GM23338 (cell line): ENCODE measurements around the gene PDCD1. TPM values are rescaled to one million over a fixed set of nuclear protein-coding genes. Genes with fewer than 3 reads are reported as not detected.
A peak's percentile ranks its signal among the peaks of the same experiment; 100 is the strongest.

Source experiments
- ATAC-seq: fragments of 200-7000 bp; cut with Tn5 transposase; 3 replicates; pipeline ENCODE4 v1.9.1; 2020
- DNase-seq: peaks from one replicate; pipeline ENCODE4 v3.0.0-alpha.2; 2015; ENCODE audit warnings: low spot score
- H2AFZ ChIP-seq: fragments of 200-600 bp; sonication (generic); 2 replicates; pipeline ENCODE4 v1.8.0; 2016; ENCODE audit warnings: antibody characterized with exemption, mild to moderate bottlenecking, moderate library complexity
- H3F3A ChIP-seq: fragments of 200-600 bp; sonication (generic); replicated peaks from 2 replicates; pipeline ENCODE4 v1.8.0; 2017; ENCODE audit warnings: antibody characterized with exemption, mixed run types, low read depth
- H3K27ac ChIP-seq: fragments of 200-600 bp; sonication (generic); 2 replicates; pipeline ENCODE4 v1.6.1; 2016; ENCODE audit warnings: low read depth
- H3K27me3 ChIP-seq: fragments of 200-600 bp; sonication (generic); 2 replicates; pipeline ENCODE4 v1.8.0; 2016; ENCODE audit warnings: mild to moderate bottlenecking, mixed run types, moderate library complexity; ENCODE audit not compliant: insufficient read depth
- H3K36me3 ChIP-seq: fragments of 200-600 bp; sonication (generic); 2 replicates; pipeline ENCODE4 v1.8.0; 2016; ENCODE audit warnings: mild to moderate bottlenecking; ENCODE audit not compliant: insufficient read depth
- H3K4me1 ChIP-seq: fragments of 200-600 bp; sonication (generic); 2 replicates; pipeline ENCODE4 v1.8.0; 2016; ENCODE audit warnings: mild to moderate bottlenecking, moderate library complexity; ENCODE audit not compliant: insufficient read depth
- H3K4me2 ChIP-seq: fragments of 200-600 bp; sonication (generic); 2 replicates; pipeline ENCODE4 v1.7.1; 2017; ENCODE audit warnings: mixed run types
- H3K4me3 ChIP-seq: fragments of 200-600 bp; sonication (generic); 2 replicates; pipeline ENCODE4 v1.6.1; 2016; ENCODE audit warnings: mixed run types
- H3K79me2 ChIP-seq: fragments of 200-600 bp; sonication (generic); replicated peaks from 2 replicates; pipeline ENCODE4 v1.8.0; 2017; ENCODE audit warnings: mild to moderate bottlenecking; ENCODE audit not compliant: insufficient read depth
- H3K9me2 ChIP-seq: fragments of 200-600 bp; sonication (generic); 2 replicates; pipeline ENCODE4 v1.8.0; 2017; ENCODE audit not compliant: insufficient read depth
- H4K20me1 ChIP-seq: fragments of 200-600 bp; sonication (generic); replicated peaks from 2 replicates; pipeline ENCODE4 v1.8.0; 2017; ENCODE audit warnings: mild to moderate bottlenecking; ENCODE audit not compliant: insufficient read depth
- H3K27ac Mint-ChIP-seq: 2 replicates; pipeline ENCODE4 v1.8.0; 2020; ENCODE audit warnings: inconsistent platforms, mild to moderate bottlenecking, moderate library complexity, mixed read lengths
- H3K27me3 Mint-ChIP-seq: 3 replicates; pipeline ENCODE4 v1.8.0; 2022; ENCODE audit warnings: low read depth, mild to moderate bottlenecking, moderate library complexity, mixed read lengths, inconsistent platforms; ENCODE audit not compliant: insufficient read depth, poor library complexity
- H3K36me3 Mint-ChIP-seq: 3 replicates; pipeline ENCODE4 v1.8.0; 2021; ENCODE audit warnings: low read depth, mild to moderate bottlenecking, inconsistent platforms, moderate library complexity, mixed read lengths
- H3K4me1 Mint-ChIP-seq: 3 replicates; pipeline ENCODE4 v1.8.0; 2020; ENCODE audit warnings: mild to moderate bottlenecking, inconsistent platforms, mixed read lengths
- H3K4me3 Mint-ChIP-seq: 3 replicates; pipeline ENCODE4 v1.8.0; 2021; ENCODE audit warnings: moderate library complexity, mild to moderate bottlenecking, inconsistent platforms, mixed read lengths
- H3K9me3 Mint-ChIP-seq: 3 replicates; pipeline ENCODE4 v1.8.0; 2020; ENCODE audit warnings: moderate library complexity, mild to moderate bottlenecking, inconsistent platforms, mixed read lengths
- CREB1 ChIP-seq: fragments of 250-450 bp; sonication (Bioruptor Pico); IDR thresholded peaks from 2 replicates; pipeline ENCODE4 v1.5.0; 2020; ENCODE audit warnings: low read depth, mild to moderate bottlenecking, moderate library complexity
- EZH2 ChIP-seq: fragments of 200-600 bp; sonication (generic); IDR thresholded peaks from one replicate; pipeline ENCODE4 v1.8.0; 2017; ENCODE audit warnings: antibody characterized with exemption, mild to moderate bottlenecking, low read depth; ENCODE audit not compliant: unreplicated experiment
- EZH2phosphoT487 ChIP-seq: fragments of 200-600 bp; sonication (generic); IDR thresholded peaks from one replicate; pipeline ENCODE4 v1.8.1; 2018; ENCODE audit warnings: antibody characterized with exemption; ENCODE audit not compliant: unreplicated experiment
- JUNB ChIP-seq: IDR thresholded peaks from one replicate; pipeline ENCODE4 v1.6.1; 2016; ENCODE audit warnings: antibody characterized with exemption; ENCODE audit not compliant: unreplicated experiment
- NANOG ChIP-seq: IDR thresholded peaks from 2 replicates; pipeline ENCODE4 v1.6.1; 2016; ENCODE audit warnings: antibody characterized with exemption, borderline replicate concordance
- STAT1 ChIP-seq: IDR thresholded peaks from one replicate; pipeline ENCODE4 v1.6.1; 2016; ENCODE audit warnings: antibody characterized with exemption; ENCODE audit not compliant: unreplicated experiment
- ZNF331 ChIP-seq: fragments of 250-450 bp; sonication (Bioruptor Pico); IDR thresholded peaks from 2 replicates; pipeline ENCODE4 v1.5.0; 2020; ENCODE audit warnings: low read depth, mild to moderate bottlenecking, moderate library complexity
- polyA plus RNA-seq: library from polyadenylated mRNA; unstranded; fragments of >200 nt; fragmentation: Nextera tagmentation; extraction: Ambion mirVana; gene quantifications from 2 replicates; pipeline ENCODE4 v1.2.1, GENCODE V29; 2016
- total RNA-seq: library from RNA; depleted of rRNA; stranded (reverse); fragments of >200 nt; shearing (Covaris generic); gene quantifications from 2 replicates; pipeline ENCODE4 v1.2.3, GENCODE V29; 2014
- TF ChIP-seq, protein P1 (sequence below): IDR thresholded peaks from 2 replicates; pipeline ENCODE4 v1.6.1; 2016; ENCODE audit warnings: antibody characterized with exemption
- TF ChIP-seq, protein P2 (sequence below): fragments of 250-450 bp; sonication (Bioruptor Pico); IDR thresholded peaks from 2 replicates; pipeline ENCODE4 v1.5.0; 2020; ENCODE audit warnings: mild to moderate bottlenecking, moderate library complexity
- TF ChIP-seq, protein P3 (sequence below): IDR thresholded peaks from one replicate; pipeline ENCODE4 v1.6.1; 2018; ENCODE audit warnings: antibody characterized with exemption; ENCODE audit not compliant: unreplicated experiment
- TF ChIP-seq, protein P4 (sequence below), 2 experiments: fragments of 200-600 bp in 1 of 2; sonication (generic) in 1 of 2; conservative IDR thresholded peaks; 2 replicates each; pipeline versions ENCODE4 v1.5.1 to v1.6.1; 2016 to 2017; ENCODE audit warnings: antibody characterized with exemption in 2 of 2, low read depth in 2 of 2, mild to moderate bottlenecking in 2 of 2, moderate library complexity in 1 of 2

PDCD1 gene
- total and polyA plus RNA-seq, 2 experiments from 2014 or later = 0.34 to 0.38 TPM

DNA sequence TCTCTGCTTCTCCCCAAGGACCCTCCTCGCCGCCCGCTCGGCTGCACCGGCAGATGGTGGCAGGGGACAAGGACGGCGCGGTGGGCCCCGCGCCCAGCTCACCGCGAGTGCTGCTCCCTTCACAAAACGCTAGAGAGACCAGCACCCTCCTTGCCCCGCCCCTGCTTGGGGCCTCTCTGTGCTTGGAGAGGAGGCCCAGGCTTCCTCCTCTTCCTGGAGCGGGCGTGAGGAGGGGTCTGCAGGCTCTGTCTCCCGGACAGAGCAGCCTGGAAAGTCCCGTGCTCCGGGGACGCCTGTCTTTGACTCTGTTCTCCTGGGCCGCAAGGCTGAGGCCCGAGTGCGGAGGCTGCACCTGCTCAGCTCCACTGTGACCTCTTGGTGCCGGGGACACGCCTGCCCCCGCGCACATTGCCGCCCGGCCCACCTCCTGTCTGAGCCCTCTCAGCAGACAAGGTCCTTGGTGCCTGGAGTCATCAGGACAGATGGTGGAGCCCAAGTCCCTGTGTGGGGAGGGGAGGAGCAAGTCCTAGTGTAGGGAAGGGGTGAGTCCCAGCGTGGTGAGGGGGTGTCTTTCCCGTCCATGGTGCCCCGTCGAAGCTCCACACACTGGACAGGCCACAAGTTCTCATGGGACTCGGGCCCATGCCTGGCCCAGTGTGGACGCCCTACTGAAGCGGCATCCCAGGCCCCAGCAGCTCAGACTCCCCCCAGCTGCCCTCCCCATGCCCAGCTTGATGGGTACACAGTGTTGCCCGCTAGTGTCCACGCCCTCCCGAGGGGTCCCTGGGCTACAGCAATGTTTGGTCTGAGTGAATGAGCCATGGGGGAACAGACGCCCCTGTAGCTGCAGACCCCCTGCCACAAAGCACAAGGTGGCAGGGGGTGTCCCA lies 44.7 kb upstream of the PDCD1 start:
- peak overlapping the region; percentile 79; the same call in 1 of the 2 replicates for H3K4me2 ChIP-seq
- no peak for ATAC-seq
- H3K27ac ChIP-seq = no peak overlapping the region
- H3F3A ChIP-seq = peaks cover 8% of the 10 kb centered on the region
- H3K9me2 ChIP-seq = no peaks in the 10 kb centered on the region
- no peak overlapping the region for H3K27ac Mint-ChIP-seq
- H3K36me3 Mint-ChIP-seq = peaks cover 3% of the 10 kb centered on the region; the same call in 1 of the 3 replicates
- H3K27me3 ChIP-seq = no peaks in the 10 kb centered on the region
- TF ChIP-seq CREB1 (CRISPR knock-in tag) (no peak), ZNF331 (CRISPR knock-in tag) (no peak), EZH2 (no peak), STAT1 (no peak), EZH2phosphoT487 (no peak), JUNB (no peak), NANOG (no peak)
- TF ChIP-seq, protein P1, sequence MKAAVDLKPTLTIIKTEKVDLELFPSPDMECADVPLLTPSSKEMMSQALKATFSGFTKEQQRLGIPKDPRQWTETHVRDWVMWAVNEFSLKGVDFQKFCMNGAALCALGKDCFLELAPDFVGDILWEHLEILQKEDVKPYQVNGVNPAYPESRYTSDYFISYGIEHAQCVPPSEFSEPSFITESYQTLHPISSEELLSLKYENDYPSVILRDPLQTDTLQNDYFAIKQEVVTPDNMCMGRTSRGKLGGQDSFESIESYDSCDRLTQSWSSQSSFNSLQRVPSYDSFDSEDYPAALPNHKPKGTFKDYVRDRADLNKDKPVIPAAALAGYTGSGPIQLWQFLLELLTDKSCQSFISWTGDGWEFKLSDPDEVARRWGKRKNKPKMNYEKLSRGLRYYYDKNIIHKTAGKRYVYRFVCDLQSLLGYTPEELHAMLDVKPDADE = no peak
- TF ChIP-seq, protein P2, sequence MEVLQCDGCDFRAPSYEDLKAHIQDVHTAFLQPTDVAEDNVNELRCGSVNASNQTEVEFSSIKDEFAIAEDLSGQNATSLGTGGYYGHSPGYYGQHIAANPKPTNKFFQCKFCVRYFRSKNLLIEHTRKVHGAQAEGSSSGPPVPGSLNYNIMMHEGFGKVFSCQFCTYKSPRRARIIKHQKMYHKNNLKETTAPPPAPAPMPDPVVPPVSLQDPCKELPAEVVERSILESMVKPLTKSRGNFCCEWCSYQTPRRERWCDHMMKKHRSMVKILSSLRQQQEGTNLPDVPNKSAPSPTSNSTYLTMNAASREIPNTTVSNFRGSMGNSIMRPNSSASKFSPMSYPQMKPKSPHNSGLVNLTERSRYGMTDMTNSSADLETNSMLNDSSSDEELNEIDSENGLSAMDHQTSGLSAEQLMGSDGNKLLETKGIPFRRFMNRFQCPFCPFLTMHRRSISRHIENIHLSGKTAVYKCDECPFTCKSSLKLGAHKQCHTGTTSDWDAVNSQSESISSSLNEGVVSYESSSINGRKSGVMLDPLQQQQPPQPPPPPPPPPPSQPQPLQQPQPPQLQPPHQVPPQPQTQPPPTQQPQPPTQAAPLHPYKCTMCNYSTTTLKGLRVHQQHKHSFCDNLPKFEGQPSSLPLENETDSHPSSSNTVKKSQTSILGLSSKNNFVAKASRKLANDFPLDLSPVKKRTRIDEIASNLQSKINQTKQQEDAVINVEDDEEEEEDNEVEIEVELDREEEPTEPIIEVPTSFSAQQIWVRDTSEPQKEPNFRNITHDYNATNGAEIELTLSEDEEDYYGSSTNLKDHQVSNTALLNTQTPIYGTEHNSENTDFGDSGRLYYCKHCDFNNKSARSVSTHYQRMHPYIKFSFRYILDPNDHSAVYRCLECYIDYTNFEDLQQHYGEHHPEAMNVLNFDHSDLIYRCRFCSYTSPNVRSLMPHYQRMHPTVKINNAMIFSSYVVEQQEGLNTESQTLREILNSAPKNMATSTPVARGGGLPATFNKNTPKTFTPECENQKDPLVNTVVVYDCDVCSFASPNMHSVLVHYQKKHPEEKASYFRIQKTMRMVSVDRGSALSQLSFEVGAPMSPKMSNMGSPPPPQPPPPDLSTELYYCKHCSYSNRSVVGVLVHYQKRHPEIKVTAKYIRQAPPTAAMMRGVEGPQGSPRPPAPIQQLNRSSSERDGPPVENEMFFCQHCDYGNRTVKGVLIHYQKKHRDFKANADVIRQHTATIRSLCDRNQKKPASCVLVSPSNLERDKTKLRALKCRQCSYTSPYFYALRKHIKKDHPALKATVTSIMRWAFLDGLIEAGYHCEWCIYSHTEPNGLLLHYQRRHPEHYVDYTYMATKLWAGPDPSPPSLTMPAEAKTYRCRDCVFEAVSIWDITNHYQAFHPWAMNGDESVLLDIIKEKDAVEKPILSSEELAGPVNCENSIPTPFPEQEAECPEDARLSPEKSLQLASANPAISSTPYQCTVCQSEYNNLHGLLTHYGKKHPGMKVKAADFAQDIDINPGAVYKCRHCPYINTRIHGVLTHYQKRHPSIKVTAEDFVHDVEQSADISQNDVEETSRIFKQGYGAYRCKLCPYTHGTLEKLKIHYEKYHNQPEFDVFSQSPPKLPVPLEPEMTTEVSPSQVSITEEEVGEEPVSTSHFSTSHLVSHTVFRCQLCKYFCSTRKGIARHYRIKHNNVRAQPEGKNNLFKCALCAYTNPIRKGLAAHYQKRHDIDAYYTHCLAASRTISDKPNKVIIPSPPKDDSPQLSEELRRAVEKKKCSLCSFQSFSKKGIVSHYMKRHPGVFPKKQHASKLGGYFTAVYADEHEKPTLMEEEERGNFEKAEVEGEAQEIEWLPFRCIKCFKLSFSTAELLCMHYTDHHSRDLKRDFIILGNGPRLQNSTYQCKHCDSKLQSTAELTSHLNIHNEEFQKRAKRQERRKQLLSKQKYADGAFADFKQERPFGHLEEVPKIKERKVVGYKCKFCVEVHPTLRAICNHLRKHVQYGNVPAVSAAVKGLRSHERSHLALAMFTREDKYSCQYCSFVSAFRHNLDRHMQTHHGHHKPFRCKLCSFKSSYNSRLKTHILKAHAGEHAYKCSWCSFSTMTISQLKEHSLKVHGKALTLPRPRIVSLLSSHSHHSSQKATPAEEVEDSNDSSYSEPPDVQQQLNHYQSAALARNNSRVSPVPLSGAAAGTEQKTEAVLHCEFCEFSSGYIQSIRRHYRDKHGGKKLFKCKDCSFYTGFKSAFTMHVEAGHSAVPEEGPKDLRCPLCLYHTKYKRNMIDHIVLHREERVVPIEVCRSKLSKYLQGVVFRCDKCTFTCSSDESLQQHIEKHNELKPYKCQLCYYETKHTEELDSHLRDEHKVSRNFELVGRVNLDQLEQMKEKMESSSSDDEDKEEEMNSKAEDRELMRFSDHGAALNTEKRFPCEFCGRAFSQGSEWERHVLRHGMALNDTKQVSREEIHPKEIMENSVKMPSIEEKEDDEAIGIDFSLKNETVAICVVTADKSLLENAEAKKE = no peak
- TF ChIP-seq, protein P3, sequence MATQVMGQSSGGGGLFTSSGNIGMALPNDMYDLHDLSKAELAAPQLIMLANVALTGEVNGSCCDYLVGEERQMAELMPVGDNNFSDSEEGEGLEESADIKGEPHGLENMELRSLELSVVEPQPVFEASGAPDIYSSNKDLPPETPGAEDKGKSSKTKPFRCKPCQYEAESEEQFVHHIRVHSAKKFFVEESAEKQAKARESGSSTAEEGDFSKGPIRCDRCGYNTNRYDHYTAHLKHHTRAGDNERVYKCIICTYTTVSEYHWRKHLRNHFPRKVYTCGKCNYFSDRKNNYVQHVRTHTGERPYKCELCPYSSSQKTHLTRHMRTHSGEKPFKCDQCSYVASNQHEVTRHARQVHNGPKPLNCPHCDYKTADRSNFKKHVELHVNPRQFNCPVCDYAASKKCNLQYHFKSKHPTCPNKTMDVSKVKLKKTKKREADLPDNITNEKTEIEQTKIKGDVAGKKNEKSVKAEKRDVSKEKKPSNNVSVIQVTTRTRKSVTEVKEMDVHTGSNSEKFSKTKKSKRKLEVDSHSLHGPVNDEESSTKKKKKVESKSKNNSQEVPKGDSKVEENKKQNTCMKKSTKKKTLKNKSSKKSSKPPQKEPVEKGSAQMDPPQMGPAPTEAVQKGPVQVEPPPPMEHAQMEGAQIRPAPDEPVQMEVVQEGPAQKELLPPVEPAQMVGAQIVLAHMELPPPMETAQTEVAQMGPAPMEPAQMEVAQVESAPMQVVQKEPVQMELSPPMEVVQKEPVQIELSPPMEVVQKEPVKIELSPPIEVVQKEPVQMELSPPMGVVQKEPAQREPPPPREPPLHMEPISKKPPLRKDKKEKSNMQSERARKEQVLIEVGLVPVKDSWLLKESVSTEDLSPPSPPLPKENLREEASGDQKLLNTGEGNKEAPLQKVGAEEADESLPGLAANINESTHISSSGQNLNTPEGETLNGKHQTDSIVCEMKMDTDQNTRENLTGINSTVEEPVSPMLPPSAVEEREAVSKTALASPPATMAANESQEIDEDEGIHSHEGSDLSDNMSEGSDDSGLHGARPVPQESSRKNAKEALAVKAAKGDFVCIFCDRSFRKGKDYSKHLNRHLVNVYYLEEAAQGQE = no peak
- TF ChIP-seq, protein P4, sequence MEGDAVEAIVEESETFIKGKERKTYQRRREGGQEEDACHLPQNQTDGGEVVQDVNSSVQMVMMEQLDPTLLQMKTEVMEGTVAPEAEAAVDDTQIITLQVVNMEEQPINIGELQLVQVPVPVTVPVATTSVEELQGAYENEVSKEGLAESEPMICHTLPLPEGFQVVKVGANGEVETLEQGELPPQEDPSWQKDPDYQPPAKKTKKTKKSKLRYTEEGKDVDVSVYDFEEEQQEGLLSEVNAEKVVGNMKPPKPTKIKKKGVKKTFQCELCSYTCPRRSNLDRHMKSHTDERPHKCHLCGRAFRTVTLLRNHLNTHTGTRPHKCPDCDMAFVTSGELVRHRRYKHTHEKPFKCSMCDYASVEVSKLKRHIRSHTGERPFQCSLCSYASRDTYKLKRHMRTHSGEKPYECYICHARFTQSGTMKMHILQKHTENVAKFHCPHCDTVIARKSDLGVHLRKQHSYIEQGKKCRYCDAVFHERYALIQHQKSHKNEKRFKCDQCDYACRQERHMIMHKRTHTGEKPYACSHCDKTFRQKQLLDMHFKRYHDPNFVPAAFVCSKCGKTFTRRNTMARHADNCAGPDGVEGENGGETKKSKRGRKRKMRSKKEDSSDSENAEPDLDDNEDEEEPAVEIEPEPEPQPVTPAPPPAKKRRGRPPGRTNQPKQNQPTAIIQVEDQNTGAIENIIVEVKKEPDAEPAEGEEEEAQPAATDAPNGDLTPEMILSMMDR (conservative IDR thresholded peaks at IDR 0.05; ENCODE audit: low read depth in 2 of 2) = no peak
- H4K20me1 ChIP-seq = no peaks in the 10 kb centered on the region; the same call in 1 of the 2 replicates
- DNase-seq = no peak
- no peaks in the 10 kb centered on the region for H3K36me3 ChIP-seq
- H3K4me1 ChIP-seq = peaks cover 13% of the 10 kb centered on the region; the same call in 1 of the 2 replicates
- H3K27me3 Mint-ChIP-seq = peaks cover 25% of the 10 kb centered on the region
- no peak overlapping the region for H3K4me3 Mint-ChIP-seq
- H3K4me1 Mint-ChIP-seq = peaks cover 25% of the 10 kb centered on the region
- peak overlapping the region; percentile 51; the same call in 1 of the 2 replicates for H3K4me3 ChIP-seq
- no peaks in the 10 kb centered on the region for H3K79me2 ChIP-seq
- no peaks in the 10 kb centered on the region for H3K9me3 Mint-ChIP-seq
- H2AFZ ChIP-seq = no peak overlapping the region
